HG02763 (cell line): ENCODE data around the gene PROX2.
A peak's percentile ranks its signal among the peaks of the same experiment; 100 is the strongest.

Source experiments
- ATAC-seq: cut with Tn5 transposase; IDR thresholded peaks from one replicate; pipeline ENCODE4 v1.9.1; 2021; ENCODE audit warnings: mild to moderate bottlenecking, moderate library complexity; ENCODE audit not compliant: unreplicated experiment

PROX2 gene

GRCh38 chr14:74910556-74910955, 34.6 kb upstream of the PROX2 start:
- no peak for ATAC-seq

GRCh38 chr14:74909911-74910310, 34.0 kb upstream of the PROX2 start:
- ATAC-seq = no peak

GRCh38 chr14:74909501-74909900, 33.6 kb upstream of the PROX2 start:
- no peak for ATAC-seq

DNA sequence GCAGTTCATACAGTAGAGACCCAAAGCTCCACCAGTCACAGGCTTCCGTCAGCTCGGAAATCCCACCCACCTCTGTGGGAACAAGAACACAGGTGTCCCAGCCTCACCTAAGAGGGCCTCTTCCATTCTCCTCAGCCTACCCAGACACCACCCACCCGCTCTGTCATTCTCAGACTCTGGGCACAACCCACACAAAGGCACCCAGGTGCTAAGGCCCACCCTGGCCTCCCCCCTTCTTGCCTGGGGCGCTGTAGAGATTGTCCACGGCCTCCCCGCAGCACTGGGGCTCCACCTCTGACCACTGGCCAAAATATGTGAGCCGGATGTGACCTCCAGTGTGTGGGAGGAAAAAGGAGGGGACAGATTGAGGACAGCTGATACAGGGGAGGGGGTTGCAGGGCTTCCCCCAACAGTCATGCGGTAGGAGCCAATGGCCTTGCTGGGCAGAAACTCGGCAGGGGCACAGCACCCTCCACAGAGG, 33.0 kb upstream of the PROX2 start:
- ATAC-seq = no peak

DNA sequence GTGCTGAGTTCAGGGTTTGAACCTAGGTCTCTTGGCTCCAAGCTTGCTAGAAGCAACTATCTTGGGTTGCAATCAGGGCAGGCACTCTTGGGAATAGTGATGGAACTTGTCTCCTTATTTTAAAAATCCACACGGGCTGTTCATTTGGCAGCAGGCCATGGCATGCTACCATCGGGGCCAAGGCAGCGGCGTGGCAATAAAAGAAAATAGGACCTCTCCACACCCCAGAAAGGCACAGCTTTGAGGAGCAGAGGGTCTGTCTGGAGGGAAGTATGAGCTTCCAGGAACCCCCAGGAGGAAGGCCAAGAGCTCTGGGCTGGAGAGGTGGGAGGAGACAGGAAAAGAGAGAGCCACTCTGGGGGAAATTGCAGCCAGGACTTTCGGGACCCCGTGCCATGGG, 31.8 kb upstream of the PROX2 start:
- no peak for ATAC-seq

DNA sequence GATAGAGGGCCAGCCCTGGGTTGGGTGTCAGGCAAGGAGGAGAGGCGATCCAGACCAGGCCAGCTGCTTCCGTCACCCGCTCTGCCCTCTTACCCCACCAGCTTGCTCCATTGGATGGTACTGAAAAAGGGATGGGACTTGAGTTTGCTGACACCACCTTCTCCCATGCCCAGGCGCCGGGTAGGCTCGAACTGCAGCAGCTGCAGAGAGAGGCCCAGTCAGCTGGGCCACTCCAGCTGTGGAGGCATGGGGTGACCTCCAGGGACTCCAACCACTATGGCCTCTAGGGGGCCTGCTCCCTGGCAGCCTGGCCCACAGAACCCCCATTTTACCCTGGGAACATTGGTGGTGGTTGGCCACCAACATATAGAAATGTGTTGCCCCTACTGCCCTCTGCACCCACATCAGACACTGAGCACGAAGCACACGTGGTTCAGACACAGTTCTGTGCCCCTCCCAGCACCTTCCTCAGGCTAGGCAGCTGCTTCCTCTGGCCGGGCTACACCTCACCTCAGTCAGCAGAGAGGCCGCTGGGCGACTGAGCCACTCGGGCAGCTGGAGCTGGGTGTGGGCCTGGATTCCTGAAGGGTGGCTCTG, 31.1 kb upstream of the PROX2 start:
- ATAC-seq = no peak

- ATAC-seq = no peak
These were observed 29.7 kb upstream of the PROX2 start for GRCh38 chr14:74905595-74906142.

DNA sequence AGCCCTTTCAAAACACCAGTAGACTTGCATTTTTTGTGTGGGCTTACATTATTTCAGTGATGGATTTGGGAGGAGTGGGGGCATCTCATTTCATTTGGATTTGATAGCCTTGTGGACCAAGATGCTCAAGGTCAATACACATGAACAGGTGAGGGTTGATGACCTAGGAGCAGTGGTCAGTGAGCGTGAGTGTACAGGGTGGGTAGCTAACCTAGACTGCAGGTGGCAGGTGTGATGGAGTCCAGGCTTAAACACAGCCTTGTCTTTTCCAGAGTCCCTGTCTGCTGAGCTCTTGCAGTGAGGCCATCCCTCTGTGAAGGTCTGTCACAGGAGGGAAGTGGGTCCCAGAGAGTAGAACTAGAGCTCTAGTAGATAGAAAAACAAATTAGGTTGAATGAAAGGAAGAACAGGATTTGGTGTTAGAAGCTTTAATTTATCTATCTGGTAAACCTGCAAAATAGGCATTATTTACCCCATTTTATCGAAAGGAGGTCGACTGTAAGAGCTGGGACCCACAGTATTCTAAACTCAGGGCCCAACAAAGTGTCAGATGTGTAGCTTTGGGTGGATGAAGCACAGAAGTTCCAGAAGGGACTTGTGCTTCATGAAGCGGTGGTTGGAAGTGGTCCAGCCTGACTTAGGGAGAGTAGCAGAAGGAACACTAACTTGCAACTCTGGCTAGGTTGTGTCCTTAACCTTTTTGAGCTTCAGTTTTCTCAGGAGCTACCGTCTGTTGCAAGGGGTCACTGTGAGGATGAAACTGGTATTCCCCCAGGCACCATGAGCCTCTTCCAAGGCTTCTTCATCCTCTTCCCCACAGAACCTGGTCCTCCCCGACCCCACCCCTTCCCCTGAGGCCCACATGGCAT, 28.9 kb upstream of the PROX2 start:
- ATAC-seq = no peak

- no peak for ATAC-seq
These were observed 27.2 kb upstream of the PROX2 start for GRCh38 chr14:74902941-74903705.

DNA sequence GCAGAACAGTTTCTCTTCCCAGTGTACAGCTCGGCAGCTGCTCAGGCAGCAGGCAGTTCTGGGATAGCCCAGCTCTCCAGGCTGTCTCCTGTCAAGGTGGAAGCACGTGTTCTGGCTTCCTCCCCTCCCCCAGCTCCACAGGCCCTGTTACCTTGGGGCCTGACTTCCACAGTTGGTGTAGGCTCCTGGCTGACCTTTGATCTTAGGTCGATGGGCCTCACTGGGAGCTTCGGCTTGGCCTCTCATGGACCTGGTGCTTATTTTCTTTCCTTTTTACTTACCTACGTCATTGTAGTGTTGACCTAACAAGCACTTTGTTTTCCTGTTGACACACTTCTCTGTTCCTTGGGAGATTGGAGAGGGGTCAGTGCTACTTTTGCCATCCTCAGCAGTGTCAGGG, 22.7 kb upstream of the PROX2 start:
- ATAC-seq = no peak

DNA sequence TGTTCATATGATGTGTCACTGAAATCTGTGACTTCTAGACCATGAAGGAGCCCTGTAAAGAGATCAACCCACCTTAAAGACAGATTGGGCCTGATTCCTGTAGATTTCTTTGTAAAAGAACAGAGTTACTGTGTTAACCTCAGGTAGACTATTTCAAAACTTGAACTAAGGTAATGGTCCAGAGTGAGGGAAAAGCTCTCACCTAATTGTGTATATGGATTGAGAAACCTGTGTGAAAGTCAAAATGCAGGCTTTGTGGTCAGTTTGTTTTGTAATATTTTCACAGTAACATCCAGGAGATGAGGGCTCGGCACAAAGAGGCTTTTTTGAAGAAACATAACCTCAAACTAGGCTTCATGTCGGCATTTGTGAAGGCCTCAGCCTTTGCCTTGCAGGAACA, 22.1 kb upstream of the PROX2 start:
- no peak for ATAC-seq

DNA sequence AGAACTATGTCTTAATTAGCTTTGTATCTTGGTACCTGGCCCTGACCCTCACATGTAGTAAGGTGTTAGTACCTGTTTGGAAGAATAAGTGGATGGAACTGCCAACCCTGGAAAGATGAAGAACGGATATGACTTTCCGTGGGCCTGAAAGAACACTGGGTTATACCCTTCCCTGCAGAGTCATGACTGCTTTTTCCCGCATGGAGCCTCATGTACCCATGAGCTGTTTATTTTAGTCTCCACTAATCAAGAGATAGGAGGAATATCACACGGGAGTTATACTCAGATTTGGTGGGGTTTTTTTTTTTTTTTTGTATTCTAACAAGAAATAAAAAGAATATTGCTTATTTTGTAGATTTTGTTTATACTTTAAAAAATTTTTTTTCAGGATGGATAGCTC, 21.7 kb upstream of the PROX2 start:
- no peak for ATAC-seq

DNA sequence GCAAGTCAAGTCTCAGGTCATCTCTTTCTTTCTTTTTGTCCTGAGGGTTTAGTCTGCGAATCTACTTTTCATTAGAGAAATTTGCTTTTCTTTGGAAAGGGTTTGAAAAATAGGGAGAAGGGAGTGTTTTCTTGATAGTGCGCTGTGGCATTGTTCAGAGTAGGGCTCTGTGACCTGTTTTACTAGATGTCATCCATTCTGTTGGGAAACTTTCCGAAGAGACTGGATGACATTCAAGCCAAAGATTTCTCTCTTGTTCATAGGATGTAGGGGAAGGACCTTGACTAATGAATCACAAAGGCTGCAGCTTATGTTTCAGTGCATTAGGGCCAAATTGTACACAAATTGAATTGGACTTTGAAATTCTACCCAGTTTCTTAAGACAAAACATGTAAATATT, 20.5 kb upstream of the PROX2 start:
- ATAC-seq = no peak

GRCh38 chr14:74893614-74894091, 17.7 kb upstream of the PROX2 start:
- peak; percentile 43 for ATAC-seq

- ATAC-seq = peak; percentile 11
These were observed 16.8 kb upstream of the PROX2 start for GRCh38 chr14:74892745-74893144.

DNA sequence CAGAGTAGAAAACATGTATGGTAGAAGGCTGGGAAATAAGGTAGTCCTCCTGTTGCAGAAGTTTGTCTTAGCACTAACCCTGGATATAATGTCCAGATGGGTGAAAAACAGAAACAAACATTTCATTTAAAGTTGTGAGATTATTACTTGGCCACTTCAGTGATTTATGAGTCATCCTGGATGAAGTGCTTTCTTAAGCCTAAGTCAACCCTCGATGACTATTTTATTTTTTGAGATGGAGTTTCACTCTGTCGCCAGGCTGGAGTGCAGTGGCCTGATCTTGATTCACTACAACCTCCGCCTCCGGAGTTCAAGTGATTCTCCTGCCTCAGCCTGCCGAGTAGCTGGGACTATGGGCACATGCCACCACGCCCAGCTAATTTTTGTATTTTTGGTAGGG, 15.9 kb upstream of the PROX2 start:
- no peak for ATAC-seq

DNA sequence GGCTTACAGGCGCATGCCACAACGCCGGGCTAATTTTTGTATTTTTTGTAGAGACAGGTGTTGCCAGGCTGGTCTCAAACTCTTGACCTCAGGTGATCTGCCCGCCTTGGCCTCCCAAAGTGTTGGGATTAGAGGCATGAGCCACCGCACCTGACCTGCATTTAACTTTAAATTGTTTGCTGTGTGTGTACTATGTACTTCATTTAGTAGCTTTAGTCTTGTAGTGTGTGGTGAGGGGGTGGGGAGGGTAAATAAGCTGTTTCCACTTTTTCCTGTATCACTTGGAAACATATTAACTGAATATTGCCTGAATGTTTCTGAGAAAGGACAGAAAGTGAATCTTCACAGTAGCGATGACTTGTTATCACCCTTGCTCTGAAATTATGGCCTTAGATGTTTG, 14.3 kb upstream of the PROX2 start:
- no peak for ATAC-seq

- ATAC-seq = no peak
These were observed 12.5 kb upstream of the PROX2 start for GRCh38 chr14:74888164-74889158.

- no peak for ATAC-seq
These were observed 10.1 kb upstream of the PROX2 start for GRCh38 chr14:74886001-74886400.
